Panc1 (cell line): ENCODE results near the gene LRCH1. TPM values are rescaled to one million over a fixed set of nuclear protein-coding genes. Genes with fewer than 3 reads are reported as not detected.

Experiments used
- ATAC-seq: fragments of 200-7000 bp; cut with Tn5 transposase; 2 replicates; pipeline ENCODE4 v1.9.1; 2020; ENCODE audit warnings: mild to moderate bottlenecking, moderate library complexity
- BruUV-seq: library from RNA; stranded (reverse); fragments of 400-500 nt; replicated peaks from 2 replicates; lab custom pipeline; 2021; lab: Mats Ljungman, UMichigan
- CTCF ChIA-PET: fragments of 300-600 bp; sonication (Branson Sonifier 250); formaldehyde crosslinking; loops from one replicate; lab custom pipeline; 2022; ENCODE audit warnings: antibody characterized with exemption; lab: Charles Lee
- POLR2A ChIA-PET: fragments of 300-600 bp; sonication (Branson Sonifier 250); formaldehyde crosslinking; loops from one replicate; lab custom pipeline; 2022; ENCODE audit warnings: antibody characterized with exemption; lab: Charles Lee
- DNase-seq: peaks from one replicate; pipeline ENCODE4 v3.0.0-alpha.2; 2010; ENCODE audit warnings: low read depth, low spot score
- H3K27ac ChIP-seq: 2 replicates; pipeline ENCODE4 v1.5.1; 2011; ENCODE audit warnings: mild to moderate bottlenecking, low read length, inconsistent platforms
- H3K27me3 ChIP-seq: fragments of 200-500 bp; sonication (Bioruptor generic); 2 replicates; pipeline ENCODE4 v1.6.0; 2014; ENCODE audit warnings: low read length, inconsistent platforms; ENCODE audit not compliant: control insufficient read depth, insufficient read depth
- H3K36me3 ChIP-seq: fragments of 200-500 bp; sonication (Bioruptor generic); 2 replicates; pipeline ENCODE4 v1.5.1; 2014; ENCODE audit warnings: inconsistent platforms, mild to moderate bottlenecking, low read length, moderate library complexity; ENCODE audit not compliant: control insufficient read depth, insufficient read depth
- H3K4me1 ChIP-seq: 2 replicates; pipeline ENCODE4 v1.5.1; 2011; ENCODE audit warnings: inconsistent platforms, mild to moderate bottlenecking, low read length, moderate library complexity; ENCODE audit not compliant: control insufficient read depth, insufficient read depth
- H3K4me3 ChIP-seq, 2 experiments: 2 replicates each; pipeline ENCODE4 v1.5.1; 2011 to 2012; ENCODE audit warnings: low read depth in 2 of 2, low read length in 2 of 2, mild to moderate bottlenecking in 2 of 2, inconsistent platforms in 1 of 2, moderate library complexity in 1 of 2
- H3K9me3 ChIP-seq: fragments of 200-500 bp; sonication (Bioruptor generic); 2 replicates; pipeline ENCODE4 v1.5.1; 2014; ENCODE audit warnings: low read depth, mild to moderate bottlenecking, inconsistent platforms, low read length, moderate library complexity; ENCODE audit not compliant: control insufficient read depth, insufficient read depth
- POLR2AphosphoS5 ChIP-seq: IDR thresholded peaks from 2 replicates; pipeline ENCODE4 v1.6.1; 2012; ENCODE audit warnings: mild to moderate bottlenecking, low read depth, low read length, moderate library complexity
- SIN3A ChIP-seq: IDR thresholded peaks from 2 replicates; pipeline ENCODE4 v1.6.1; 2012; ENCODE audit warnings: low read depth, mild to moderate bottlenecking, low read length, moderate library complexity, borderline replicate concordance; ENCODE audit not compliant: insufficient read depth
- TCF7L2 ChIP-seq: IDR thresholded peaks from 2 replicates; pipeline ENCODE4 v1.6.1; 2011; ENCODE audit warnings: mild to moderate bottlenecking, low read depth, low read length, inconsistent platforms
- in situ Hi-C: cut with HindIII; loops from 2 replicates; pipeline ENCODE4 v1.10.0; 2016; ENCODE audit warnings: low sequenced_read_pairs, low pct_unique_long_range_greater_than_20kb
- intact Hi-C: fragments of 100-400 bp; cut with micrococcal nuclease; formaldehyde crosslinking; loops from one replicate; pipeline ENCODE4 v1.10.0; 2022; ENCODE audit not compliant: unreplicated experiment
- total RNA-seq: library from RNA; stranded (reverse); gene quantifications from one replicate; pipeline ENCODE4 v1.2.1, GENCODE V29; 2021; ENCODE audit not compliant: unreplicated experiment
- TF ChIP-seq, protein P1 (sequence below), 2 experiments: IDR thresholded peaks; 2 replicates each; pipeline ENCODE4 v1.6.1; 2011 to 2012; ENCODE audit warnings: low read depth in 2 of 2, control low read depth in 1 of 2, low read length in 1 of 2, mild to moderate bottlenecking in 1 of 2, moderate library complexity in 1 of 2; ENCODE audit not compliant: insufficient read depth in 1 of 2
- TF ChIP-seq, protein P2 (sequence below): fragments of 450-650 bp; IDR thresholded peaks from 2 replicates; pipeline ENCODE4 v1.5.1; 2017; ENCODE audit warnings: mild to moderate bottlenecking

The LRCH1 gene
- total RNA-seq, 1 experiment from 2014 or later = 7.9 TPM

DNA sequence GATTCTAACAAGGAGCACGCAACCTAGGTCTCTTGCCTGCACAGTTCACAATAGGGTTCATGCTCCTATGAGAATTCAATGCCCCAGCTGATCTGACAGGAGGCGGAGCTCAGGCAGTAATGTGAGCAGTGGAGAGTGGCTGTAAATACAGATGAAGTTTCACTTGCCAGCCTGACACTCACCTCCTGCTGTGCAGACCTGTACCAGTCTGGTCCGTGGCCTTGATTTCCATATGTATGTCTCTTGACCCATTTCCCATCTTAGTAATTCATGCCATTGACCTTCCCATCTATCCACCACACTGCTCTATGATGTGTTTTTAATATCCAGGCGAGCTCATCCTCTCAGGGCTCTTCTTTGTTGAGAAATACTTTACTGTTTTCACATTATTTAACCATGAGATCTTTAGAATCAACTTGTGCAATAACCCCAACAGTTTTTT is 95.2 kb downstream of the LRCH1 start:
- Histone ChIP-seq H3K36me3 (no peaks in the 10 kb centered on the region), H3K27me3 (no peaks in the 10 kb centered on the region), H3K27ac (no peak overlapping the region), H3K4me1 (no peaks in the 10 kb centered on the region), H3K9me3 (no peaks in the 10 kb centered on the region), H3K4me3 (no peak overlapping the region)
- ATAC-seq = no peak
- intact Hi-C loops (no loop called here), in situ Hi-C loops (no loop called here)
- CTCF ChIA-PET = no interaction called here
- POLR2A ChIA-PET = no interaction called here
- TF ChIP-seq, protein P1, sequence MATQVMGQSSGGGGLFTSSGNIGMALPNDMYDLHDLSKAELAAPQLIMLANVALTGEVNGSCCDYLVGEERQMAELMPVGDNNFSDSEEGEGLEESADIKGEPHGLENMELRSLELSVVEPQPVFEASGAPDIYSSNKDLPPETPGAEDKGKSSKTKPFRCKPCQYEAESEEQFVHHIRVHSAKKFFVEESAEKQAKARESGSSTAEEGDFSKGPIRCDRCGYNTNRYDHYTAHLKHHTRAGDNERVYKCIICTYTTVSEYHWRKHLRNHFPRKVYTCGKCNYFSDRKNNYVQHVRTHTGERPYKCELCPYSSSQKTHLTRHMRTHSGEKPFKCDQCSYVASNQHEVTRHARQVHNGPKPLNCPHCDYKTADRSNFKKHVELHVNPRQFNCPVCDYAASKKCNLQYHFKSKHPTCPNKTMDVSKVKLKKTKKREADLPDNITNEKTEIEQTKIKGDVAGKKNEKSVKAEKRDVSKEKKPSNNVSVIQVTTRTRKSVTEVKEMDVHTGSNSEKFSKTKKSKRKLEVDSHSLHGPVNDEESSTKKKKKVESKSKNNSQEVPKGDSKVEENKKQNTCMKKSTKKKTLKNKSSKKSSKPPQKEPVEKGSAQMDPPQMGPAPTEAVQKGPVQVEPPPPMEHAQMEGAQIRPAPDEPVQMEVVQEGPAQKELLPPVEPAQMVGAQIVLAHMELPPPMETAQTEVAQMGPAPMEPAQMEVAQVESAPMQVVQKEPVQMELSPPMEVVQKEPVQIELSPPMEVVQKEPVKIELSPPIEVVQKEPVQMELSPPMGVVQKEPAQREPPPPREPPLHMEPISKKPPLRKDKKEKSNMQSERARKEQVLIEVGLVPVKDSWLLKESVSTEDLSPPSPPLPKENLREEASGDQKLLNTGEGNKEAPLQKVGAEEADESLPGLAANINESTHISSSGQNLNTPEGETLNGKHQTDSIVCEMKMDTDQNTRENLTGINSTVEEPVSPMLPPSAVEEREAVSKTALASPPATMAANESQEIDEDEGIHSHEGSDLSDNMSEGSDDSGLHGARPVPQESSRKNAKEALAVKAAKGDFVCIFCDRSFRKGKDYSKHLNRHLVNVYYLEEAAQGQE (IDR thresholded peaks at IDR 0.05; ENCODE audit: insufficient read depth in 1 of 2, low read depth in 2 of 2, low read length in 1 of 2) = no peak
- TF ChIP-seq POLR2AphosphoS5 (no peak), SIN3A (no peak), TCF7L2 (no peak)
- TF ChIP-seq, protein P2, sequence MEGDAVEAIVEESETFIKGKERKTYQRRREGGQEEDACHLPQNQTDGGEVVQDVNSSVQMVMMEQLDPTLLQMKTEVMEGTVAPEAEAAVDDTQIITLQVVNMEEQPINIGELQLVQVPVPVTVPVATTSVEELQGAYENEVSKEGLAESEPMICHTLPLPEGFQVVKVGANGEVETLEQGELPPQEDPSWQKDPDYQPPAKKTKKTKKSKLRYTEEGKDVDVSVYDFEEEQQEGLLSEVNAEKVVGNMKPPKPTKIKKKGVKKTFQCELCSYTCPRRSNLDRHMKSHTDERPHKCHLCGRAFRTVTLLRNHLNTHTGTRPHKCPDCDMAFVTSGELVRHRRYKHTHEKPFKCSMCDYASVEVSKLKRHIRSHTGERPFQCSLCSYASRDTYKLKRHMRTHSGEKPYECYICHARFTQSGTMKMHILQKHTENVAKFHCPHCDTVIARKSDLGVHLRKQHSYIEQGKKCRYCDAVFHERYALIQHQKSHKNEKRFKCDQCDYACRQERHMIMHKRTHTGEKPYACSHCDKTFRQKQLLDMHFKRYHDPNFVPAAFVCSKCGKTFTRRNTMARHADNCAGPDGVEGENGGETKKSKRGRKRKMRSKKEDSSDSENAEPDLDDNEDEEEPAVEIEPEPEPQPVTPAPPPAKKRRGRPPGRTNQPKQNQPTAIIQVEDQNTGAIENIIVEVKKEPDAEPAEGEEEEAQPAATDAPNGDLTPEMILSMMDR = no peak
- BruUV-seq = no TSS peak
- no peak for DNase-seq

DNA sequence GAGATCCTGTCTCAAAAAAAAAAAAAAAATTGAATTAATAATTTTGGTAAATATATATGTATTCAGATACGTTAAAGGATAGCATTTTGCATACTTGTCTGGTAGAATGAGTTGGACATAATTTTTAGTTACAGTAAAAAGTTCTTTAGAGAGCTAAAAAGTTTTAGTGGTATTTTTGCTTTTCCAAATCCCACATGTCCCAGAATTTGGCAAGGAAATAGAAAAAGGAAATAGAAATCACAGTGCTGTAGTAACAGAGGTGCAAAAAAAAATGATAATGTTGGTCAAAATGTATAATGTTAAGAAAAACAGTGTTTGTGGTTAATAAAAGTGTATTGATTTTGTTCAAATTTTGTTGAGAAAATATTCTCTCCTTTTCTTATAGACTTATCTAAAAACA is 96.8 kb downstream of the LRCH1 start:
- DNase-seq (no peak), ATAC-seq (no peak)
- no peak for TF ChIP-seq SIN3A
- TF ChIP-seq POLR2AphosphoS5 = no peak
- TF ChIP-seq, protein P1 (IDR thresholded peaks at IDR 0.05; ENCODE audit: insufficient read depth in 1 of 2, low read depth in 2 of 2, low read length in 1 of 2) = no peak
- TF ChIP-seq, protein P2 = no peak
- TF ChIP-seq TCF7L2 = no peak
- Histone ChIP-seq H3K4me3 (no peak overlapping the region), H3K27me3 (no peaks in the 10 kb centered on the region), H3K4me1 (no peaks in the 10 kb centered on the region), H3K9me3 (no peaks in the 10 kb centered on the region), H3K27ac (no peak overlapping the region), H3K36me3 (no peaks in the 10 kb centered on the region)
- no TSS peak for BruUV-seq
- intact Hi-C loops (no loop called here), in situ Hi-C loops (no loop called here)
- ChIA-PET POLR2A (no interaction called here), CTCF (no interaction called here)
